HCT116 (cell line): ENCODE data around the gene RBM20. TPM values are rescaled to one million over a fixed set of nuclear protein-coding genes. Genes with fewer than 3 reads are reported as not detected.
A peak's percentile ranks its signal among the peaks of the same experiment; 100 is the strongest.

ENCODE experiments used
- CEBPB ChIP-seq: IDR thresholded peaks from 2 replicates; pipeline ENCODE4 v1.6.1; 2012; ENCODE audit warnings: low read depth
- EGR1 ChIP-seq: IDR thresholded peaks from 2 replicates; pipeline ENCODE4 v1.6.1; 2012; ENCODE audit warnings: low read depth
- EZH2 ChIP-seq: fragments of 200-600 bp; sonication (generic); IDR thresholded peaks from 2 replicates; pipeline ENCODE4 v1.6.1; 2017; ENCODE audit warnings: antibody characterized with exemption, mixed run types
- FOSL1 ChIP-seq: IDR thresholded peaks from 2 replicates; pipeline ENCODE4 v1.6.1; 2012; ENCODE audit warnings: low read depth
- JUND ChIP-seq: IDR thresholded peaks from 2 replicates; pipeline ENCODE4 v1.6.1; 2012
- POLR2A ChIP-seq: IDR thresholded peaks from 2 replicates; pipeline ENCODE4 v1.7.0; 2011; ENCODE audit warnings: borderline replicate concordance; ENCODE audit not compliant: insufficient read depth, insufficient read length; ENCODE audit errors: extremely low read depth
- RAD21 ChIP-seq: IDR thresholded peaks from 2 replicates; pipeline ENCODE4 v1.6.1; 2012; ENCODE audit warnings: low read depth, mild to moderate bottlenecking
- SIN3A ChIP-seq: IDR thresholded peaks from 2 replicates; pipeline ENCODE4 v1.6.1; 2012; ENCODE audit warnings: low read depth
- TCF7L2 ChIP-seq: IDR thresholded peaks from 2 replicates; pipeline ENCODE4 v1.7.0; 2011; ENCODE audit warnings: borderline replicate concordance, inconsistent platforms; ENCODE audit not compliant: insufficient read depth, insufficient read length; ENCODE audit errors: extremely low read depth
- ZFX ChIP-seq: fragments of 450-650 bp; IDR thresholded peaks from 2 replicates; pipeline ENCODE4 v1.6.1; 2017
- total RNA-seq: library from RNA; stranded (reverse); gene quantifications from one replicate; pipeline ENCODE4 v1.2.1, GENCODE V29; 2021; ENCODE audit not compliant: unreplicated experiment
- TF ChIP-seq, protein P1 (sequence below): IDR thresholded peaks from 2 replicates; pipeline ENCODE4 v1.6.1; 2012
- TF ChIP-seq, protein P2 (sequence below): IDR thresholded peaks from 2 replicates; pipeline ENCODE4 v1.6.1; 2012; ENCODE audit warnings: low read depth

The RBM20 gene
- total RNA-seq, 1 experiment from 2014 or later, result 2.0 TPM

DNA sequence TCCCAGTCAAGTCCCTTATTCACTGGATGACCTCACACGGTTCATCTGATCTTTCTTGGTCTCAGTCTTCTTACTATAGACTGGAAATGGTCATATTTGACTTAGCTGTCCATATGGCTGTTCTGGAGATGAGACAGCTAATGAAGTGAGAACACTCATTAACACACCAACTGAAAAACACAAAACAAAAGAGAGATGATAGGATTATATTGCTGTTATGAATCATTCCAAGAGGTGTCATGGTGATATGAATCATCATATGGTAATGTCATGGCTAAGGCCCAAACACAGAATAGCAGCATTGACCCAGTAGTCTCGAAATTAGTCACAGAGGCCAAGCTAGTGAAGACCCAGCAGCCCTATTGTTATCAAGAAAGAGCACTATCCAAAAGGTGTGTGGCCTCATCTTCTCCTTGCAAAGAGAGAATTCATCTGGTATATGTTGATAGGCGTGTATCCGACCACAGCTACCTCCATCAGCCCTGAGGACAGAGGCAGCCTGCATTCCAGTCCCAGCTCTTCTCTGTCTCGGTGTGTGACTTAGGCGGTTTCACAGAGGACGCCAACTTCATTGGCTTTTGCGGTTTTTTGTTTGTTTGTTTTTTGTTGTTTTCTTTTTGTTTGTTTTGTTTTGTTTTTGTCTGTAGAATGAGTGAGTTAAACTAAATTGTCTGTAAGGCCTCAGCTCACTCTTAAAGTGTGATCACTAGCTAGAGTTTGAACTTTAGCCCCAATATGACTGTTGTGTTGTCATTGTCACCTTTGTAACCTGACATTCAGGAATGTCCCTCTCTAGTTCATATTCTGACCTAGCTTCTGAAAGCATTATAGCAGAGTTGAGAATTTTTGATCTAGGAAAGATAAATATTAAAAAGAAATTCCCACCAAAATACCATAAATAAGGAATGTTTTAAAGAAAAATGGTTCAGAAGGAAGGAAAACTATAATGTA lies 130.2 kb downstream of the RBM20 start (continued):
- TF ChIP-seq, protein P1, sequence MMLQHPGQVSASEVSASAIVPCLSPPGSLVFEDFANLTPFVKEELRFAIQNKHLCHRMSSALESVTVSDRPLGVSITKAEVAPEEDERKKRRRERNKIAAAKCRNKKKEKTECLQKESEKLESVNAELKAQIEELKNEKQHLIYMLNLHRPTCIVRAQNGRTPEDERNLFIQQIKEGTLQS, result peak; percentile 75
- peak; percentile 77 for TF ChIP-seq CEBPB
- TF ChIP-seq ZFX, result no peak
- peak; percentile 89 for TF ChIP-seq SIN3A
- TF ChIP-seq, protein P2, sequence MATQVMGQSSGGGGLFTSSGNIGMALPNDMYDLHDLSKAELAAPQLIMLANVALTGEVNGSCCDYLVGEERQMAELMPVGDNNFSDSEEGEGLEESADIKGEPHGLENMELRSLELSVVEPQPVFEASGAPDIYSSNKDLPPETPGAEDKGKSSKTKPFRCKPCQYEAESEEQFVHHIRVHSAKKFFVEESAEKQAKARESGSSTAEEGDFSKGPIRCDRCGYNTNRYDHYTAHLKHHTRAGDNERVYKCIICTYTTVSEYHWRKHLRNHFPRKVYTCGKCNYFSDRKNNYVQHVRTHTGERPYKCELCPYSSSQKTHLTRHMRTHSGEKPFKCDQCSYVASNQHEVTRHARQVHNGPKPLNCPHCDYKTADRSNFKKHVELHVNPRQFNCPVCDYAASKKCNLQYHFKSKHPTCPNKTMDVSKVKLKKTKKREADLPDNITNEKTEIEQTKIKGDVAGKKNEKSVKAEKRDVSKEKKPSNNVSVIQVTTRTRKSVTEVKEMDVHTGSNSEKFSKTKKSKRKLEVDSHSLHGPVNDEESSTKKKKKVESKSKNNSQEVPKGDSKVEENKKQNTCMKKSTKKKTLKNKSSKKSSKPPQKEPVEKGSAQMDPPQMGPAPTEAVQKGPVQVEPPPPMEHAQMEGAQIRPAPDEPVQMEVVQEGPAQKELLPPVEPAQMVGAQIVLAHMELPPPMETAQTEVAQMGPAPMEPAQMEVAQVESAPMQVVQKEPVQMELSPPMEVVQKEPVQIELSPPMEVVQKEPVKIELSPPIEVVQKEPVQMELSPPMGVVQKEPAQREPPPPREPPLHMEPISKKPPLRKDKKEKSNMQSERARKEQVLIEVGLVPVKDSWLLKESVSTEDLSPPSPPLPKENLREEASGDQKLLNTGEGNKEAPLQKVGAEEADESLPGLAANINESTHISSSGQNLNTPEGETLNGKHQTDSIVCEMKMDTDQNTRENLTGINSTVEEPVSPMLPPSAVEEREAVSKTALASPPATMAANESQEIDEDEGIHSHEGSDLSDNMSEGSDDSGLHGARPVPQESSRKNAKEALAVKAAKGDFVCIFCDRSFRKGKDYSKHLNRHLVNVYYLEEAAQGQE, result no peak
- TF ChIP-seq TCF7L2, result peak; percentile 41
- peak; percentile 24; the same call in 1 of the 2 replicates for TF ChIP-seq EGR1
- TF ChIP-seq RAD21, result peak; percentile 27
- no peak for TF ChIP-seq POLR2A
- TF ChIP-seq JUND, result peak; percentile 99
- TF ChIP-seq FOSL1, result peak; percentile 99
- no peak for TF ChIP-seq EZH2
